BJ (cell line): ENCODE data around the gene CCNA2. TPM values are rescaled to one million over a fixed set of nuclear protein-coding genes. Genes with fewer than 3 reads are reported as not detected.

Source experiments
- CTCF ChIA-PET: fragments of 350-600 bp; formaldehyde crosslinking; extraction: SDS; loops from one replicate; lab custom pipeline; 2021; ENCODE audit warnings: antibody characterized with exemption, inconsistent platforms; lab: Yijun Ruan, JAX
- POLR2A ChIA-PET: fragments of 300-600 bp; sonication (Branson Sonifier 250); formaldehyde crosslinking; extraction: SDS; loops from one replicate; lab custom pipeline; 2021; ENCODE audit warnings: antibody characterized with exemption; lab: Charles Lee
- DNase-seq: peaks from one replicate; pipeline ENCODE4 v3.0.0-alpha.2; 2011; ENCODE audit warnings: low read depth
- H3K27me3 ChIP-seq: 2 replicates; pipeline ENCODE4 v1.6.0; 2011; ENCODE audit warnings: low read length; ENCODE audit not compliant: control insufficient read depth, insufficient read depth
- H3K36me3 ChIP-seq: 2 replicates; pipeline ENCODE4 v1.5.1; 2011; ENCODE audit warnings: low read length; ENCODE audit not compliant: control insufficient read depth, insufficient read depth
- H3K4me3 ChIP-seq: 2 replicates; pipeline ENCODE4 v1.5.1; 2011; ENCODE audit warnings: low read depth, mild to moderate bottlenecking, control low read depth, low read length
- polyA plus RNA-seq: library from polyadenylated mRNA; depleted of rRNA; stranded (reverse); fragments of >200 nt; gene quantifications from 2 replicates; pipeline ENCODE4 v1.2.3, GENCODE V29; 2011
- TF ChIP-seq, protein P1 (sequence below): IDR thresholded peaks from 2 replicates; pipeline ENCODE4 v1.5.1; 2011; ENCODE audit warnings: low read depth, mild to moderate bottlenecking, control low read depth, inconsistent platforms, low read length, moderate library complexity; ENCODE audit not compliant: insufficient read depth

Gene CCNA2
- polyA plus RNA-seq, 1 experiment: 26.8 TPM

DNA sequence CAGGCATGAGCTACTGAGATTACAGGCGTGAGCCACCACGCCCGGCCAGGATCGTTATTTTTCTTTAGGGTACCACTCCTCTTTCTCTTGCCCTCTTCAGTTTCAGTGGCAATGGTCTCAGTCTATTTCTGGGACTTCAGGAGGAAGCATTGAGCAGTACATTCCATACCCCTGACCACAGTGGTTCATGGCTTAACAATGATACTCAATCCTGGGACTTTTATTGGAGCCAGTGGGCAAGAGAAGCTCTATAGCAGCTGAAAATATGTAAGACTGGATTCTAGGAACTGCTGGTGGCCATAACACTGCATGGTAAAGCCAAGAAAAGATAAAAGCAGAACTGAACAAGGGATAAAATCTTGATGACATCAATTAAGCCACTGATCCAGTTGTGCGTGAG is 5.8 kb upstream of the CCNA2 start:
- ChIA-PET POLR2A (no interaction called here), CTCF (interaction anchor here (0.6 kb wide), 1 partner anchor 11 kb away, joined by 3 read pairs; no protein-coding TSS in a partner anchor)
- H3K36me3 ChIP-seq: peaks cover 1% of the 10 kb centered on the region; the same call in 1 of the 2 replicates

DNA sequence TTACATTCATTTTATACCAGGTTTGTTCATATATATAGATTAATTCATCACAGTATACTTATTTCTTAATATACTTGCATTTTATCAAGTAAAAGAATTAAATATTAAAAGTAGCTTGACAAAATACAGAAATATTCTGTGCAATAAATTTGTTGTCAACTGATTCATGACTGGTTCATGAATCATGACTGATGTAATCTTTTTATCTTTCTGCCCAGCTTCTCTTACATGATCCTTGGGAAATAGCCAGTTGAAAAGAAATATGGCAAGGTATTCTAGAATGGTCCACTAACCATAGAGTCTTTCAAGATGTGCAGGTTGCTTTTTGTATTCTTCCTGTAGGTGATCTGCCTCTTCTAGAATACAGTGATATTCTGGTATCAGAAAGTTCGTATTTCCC is 4.2 kb upstream of the CCNA2 start:
- Histone ChIP-seq H3K4me3 (no peak overlapping the region), H3K36me3 (peaks cover 1% of the 10 kb centered on the region; the same call in 1 of the 2 replicates), H3K27me3 (no peaks in the 10 kb centered on the region)
- POLR2A ChIA-PET: interaction anchor here (0.6 kb wide), 1 partner anchor 22 kb away, joined by 5 read pairs; no protein-coding TSS in a partner anchor
- TF ChIP-seq, protein P1, sequence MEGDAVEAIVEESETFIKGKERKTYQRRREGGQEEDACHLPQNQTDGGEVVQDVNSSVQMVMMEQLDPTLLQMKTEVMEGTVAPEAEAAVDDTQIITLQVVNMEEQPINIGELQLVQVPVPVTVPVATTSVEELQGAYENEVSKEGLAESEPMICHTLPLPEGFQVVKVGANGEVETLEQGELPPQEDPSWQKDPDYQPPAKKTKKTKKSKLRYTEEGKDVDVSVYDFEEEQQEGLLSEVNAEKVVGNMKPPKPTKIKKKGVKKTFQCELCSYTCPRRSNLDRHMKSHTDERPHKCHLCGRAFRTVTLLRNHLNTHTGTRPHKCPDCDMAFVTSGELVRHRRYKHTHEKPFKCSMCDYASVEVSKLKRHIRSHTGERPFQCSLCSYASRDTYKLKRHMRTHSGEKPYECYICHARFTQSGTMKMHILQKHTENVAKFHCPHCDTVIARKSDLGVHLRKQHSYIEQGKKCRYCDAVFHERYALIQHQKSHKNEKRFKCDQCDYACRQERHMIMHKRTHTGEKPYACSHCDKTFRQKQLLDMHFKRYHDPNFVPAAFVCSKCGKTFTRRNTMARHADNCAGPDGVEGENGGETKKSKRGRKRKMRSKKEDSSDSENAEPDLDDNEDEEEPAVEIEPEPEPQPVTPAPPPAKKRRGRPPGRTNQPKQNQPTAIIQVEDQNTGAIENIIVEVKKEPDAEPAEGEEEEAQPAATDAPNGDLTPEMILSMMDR: no peak
- CTCF ChIA-PET: interaction anchor here (1.1 kb wide), 1 partner anchor 751 kb away, joined by 3 read pairs; no protein-coding TSS in a partner anchor
- DNase-seq: no peak

More for the DNA sequence above, 5.8 kb upstream of the CCNA2 start:
- Histone ChIP-seq H3K27me3 (no peaks in the 10 kb centered on the region), H3K4me3 (no peak overlapping the region)
- no peak for DNase-seq
- TF ChIP-seq, protein P1: no peak

- TF ChIP-seq, protein P1: no peak
- no peak for DNase-seq
- H3K27me3 ChIP-seq: no peaks in the 10 kb centered on the region
- POLR2A ChIA-PET: no interaction called here
- no peak overlapping the region for H3K4me3 ChIP-seq
- CTCF ChIA-PET: no interaction called here
- no peaks in the 10 kb centered on the region for H3K36me3 ChIP-seq
These were observed 1.3 kb upstream of the CCNA2 start for GRCh38 chr4:121824950-121825349.

GRCh38 chr4:121824171-121824527 is 466 bp upstream of the CCNA2 start:
- DNase-seq: no peak
- ChIA-PET CTCF (interaction anchor here (0.7 kb wide), 1 partner anchor 87 kb away, joined by 3 read pairs; no protein-coding TSS in a partner anchor), POLR2A (interaction anchor here (0.7 kb wide), 1 partner anchor 46 kb away, joined by 6 read pairs; no protein-coding TSS in a partner anchor)
- Histone ChIP-seq H3K27me3 (no peaks in the 10 kb centered on the region), H3K4me3 (peak overlapping the region; percentile 85), H3K36me3 (no peaks in the 10 kb centered on the region)
- TF ChIP-seq, protein P1: no peak

- ChIA-PET CTCF (no interaction called here), POLR2A (no interaction called here)
- no peak for DNase-seq
- TF ChIP-seq, protein P1: peak; percentile 17; the same call in 1 of the 2 replicates
- H3K4me3 ChIP-seq: peak overlapping the region; percentile 85
- no peaks in the 10 kb centered on the region for H3K27me3 ChIP-seq
- 0 out of 2 replicates have a peak, but pooled peaks cover 1% of the 10 kb centered on the region for H3K36me3 ChIP-seq
These were observed 733 bp downstream of the CCNA2 start for GRCh38 chr4:121822796-121823504.
